NCI-H2196 (cell line): Measurements from ENCODE around the gene DSP.

Source experiments
- DNase-seq: peaks from one replicate; lab custom pipeline; 2025; ENCODE audit not compliant: unreplicated experiment; lab: John Stamatoyannopoulos, UW

The DSP gene

DNA sequence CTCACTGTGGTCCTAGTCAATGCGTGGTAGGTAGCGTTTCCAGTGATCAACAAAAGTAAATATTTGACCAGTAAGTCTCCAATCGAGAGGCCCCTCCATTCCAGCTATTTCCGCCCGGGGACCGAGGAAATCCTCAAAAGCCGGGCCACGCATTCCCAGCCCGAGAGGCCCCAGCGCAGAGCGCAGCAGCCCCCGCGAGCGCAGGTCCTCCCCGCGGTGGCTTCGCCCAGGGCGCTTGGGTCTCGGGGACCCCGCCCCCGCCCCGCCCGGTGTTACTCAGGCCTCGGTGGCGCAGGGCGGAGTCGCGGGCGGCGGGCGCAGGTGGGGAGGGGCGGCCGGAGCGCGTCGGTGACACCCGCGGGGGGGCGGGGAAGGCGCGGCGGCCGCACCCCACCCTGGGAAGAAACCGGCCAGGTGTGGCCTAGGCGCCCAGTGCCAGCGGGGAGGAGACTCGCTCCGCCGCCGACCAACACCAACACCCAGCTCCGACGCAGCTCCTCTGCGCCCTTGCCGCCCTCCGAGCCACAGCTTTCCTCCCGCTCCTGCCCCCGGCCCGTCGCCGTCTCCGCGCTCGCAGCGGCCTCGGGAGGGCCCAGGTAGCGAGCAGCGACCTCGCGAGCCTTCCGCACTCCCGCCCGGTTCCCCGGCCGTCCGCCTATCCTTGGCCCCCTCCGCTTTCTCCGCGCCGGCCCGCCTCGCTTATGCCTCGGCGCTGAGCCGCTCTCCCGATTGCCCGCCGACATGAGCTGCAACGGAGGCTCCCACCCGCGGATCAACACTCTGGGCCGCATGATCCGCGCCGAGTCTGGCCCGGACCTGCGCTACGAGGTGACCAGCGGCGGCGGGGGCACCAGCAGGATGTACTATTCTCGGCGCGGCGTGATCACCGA, at the start of gene DSP:
DSP (plus strand) TSS at position 497 of the 890 bp plus-strand sequence; CDS start at position 742, 245 bp downstream.
- DNase-seq = peak; percentile 74

- no peak for DNase-seq
Observed at GRCh38 chr6:7493866-7494265, 47.6 kb upstream of the DSP start.

- DNase-seq = no peak
Observed at GRCh38 chr6:7494638-7495037, 46.8 kb upstream of the DSP start.

DNA sequence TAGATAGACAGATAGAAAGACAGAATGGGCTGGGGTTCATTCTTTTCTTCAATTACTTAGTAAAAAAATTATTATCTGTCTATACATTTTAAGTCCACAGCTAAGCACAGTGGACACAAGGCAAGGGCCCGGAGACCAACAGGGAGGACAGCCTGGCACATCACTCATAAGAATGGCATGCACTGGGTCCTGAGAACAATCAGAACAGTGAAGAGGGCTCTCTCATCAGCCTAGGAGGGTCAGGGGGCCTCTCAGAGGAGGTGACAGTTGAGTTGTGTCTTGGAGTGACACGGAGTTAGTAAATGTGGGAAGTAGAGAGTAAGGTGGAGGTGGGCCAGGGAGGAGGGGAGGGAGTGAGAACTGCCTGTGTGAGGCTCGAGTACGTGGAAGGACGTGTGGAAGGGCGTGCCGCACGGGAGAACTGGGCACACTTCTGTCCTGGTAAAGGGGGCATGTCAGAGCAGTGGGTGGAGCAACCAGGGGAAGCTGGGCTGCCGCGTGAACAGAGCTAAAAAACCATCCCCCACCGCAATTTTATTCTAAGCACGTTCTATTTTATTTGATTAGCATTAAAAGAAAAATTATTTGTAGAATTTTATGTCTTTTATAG, 45.1 kb upstream of the DSP start:
- DNase-seq = no peak

GRCh38 chr6:7500752-7501282, 40.7 kb upstream of the DSP start:
- no peak for DNase-seq

GRCh38 chr6:7502743-7503142, 38.7 kb upstream of the DSP start:
- peak; percentile 2 for DNase-seq

DNA sequence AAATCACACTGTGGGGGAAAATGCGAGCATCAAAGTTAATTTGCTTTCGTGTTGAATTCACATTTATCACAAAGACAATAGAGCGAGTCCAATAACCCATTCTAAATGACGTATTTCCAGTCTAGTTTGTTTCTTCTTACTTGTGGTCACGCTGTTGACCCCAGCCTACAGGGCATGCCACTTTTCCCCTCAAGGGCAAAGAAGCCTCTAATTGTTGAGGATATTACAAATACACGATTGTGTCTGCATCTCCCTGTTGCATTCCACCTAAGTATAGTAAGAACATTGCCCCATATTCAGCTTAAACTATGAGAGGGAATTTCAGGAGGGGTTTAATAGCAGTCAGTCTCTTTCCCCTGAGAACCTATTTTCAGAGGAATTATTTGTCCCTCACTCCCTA, 37.4 kb upstream of the DSP start:
- DNase-seq = no peak

DNA sequence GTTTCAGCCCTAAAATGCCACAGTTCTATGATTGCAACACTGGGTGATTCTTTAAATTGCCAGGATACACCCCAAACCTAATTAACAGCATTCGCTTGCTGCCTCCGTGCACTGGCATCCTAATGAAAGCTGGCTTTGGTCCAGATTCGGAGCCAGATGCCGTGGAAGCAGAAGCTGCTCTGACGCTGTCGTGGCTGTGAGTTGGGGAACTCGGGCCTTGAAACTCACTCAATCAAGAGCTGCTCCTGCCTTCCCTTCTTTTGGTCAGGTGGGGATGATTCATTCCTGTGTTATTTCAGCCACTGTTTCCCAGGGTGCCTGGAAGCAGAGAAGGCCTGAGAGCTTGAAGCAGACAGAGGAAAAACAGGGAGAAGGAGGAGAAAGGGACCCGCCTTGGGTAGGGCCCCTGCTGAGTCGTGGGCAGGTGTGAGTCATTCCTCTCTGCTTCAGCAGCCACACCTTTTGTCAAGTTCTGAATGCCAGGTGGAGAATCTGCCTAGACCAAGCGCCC, 36.2 kb upstream of the DSP start:
- peak; percentile 76 for DNase-seq

GRCh38 chr6:7507600-7507999, 33.9 kb upstream of the DSP start:
- no peak for DNase-seq

DNA sequence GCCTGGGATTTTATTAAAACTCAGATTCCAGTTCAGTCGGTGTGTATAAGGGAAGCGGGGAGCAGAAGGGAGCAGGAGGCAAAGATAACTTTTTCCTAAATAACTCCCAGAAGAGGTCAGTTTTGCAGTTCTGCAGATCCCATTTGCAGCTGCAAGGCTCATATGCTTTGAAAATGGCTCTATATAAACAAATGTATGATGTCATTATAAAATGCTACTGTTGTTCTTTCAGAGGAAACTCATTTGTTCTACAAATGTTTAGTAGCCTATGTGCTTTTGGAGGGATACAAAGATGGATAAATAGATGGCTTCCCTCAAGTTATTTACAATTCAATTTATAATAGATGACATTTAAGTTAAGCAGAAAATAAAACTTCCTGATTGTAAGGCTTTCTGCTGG, 29.2 kb upstream of the DSP start:
- no peak for DNase-seq

- no peak for DNase-seq
Observed at GRCh38 chr6:7513529-7513928, 27.9 kb upstream of the DSP start.

- DNase-seq = no peak
Observed at GRCh38 chr6:7515363-7515762, 26.1 kb upstream of the DSP start.

GRCh38 chr6:7518877-7519276, 22.6 kb upstream of the DSP start:
- no peak for DNase-seq

DNA sequence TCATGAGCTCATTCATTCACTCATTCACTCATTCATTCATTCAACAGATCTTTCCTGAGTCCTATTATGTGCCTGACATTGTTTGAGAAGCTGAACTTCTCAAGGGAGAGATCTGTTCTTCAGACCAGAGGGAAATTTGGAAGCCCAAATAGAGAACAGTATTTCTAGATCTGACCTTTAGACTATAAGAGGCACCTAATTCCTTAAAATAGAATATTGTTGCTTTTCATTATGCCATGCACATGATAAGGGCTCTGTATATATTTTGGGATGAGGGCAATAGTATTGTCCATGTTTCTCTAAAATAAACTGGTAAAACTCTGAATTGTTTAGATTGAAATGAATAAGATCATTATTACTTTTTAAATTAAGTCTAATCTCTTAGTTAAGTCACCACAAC, 18.6 kb upstream of the DSP start:
- DNase-seq = no peak

GRCh38 chr6:7523922-7524321, 17.5 kb upstream of the DSP start:
- DNase-seq = no peak

DNA sequence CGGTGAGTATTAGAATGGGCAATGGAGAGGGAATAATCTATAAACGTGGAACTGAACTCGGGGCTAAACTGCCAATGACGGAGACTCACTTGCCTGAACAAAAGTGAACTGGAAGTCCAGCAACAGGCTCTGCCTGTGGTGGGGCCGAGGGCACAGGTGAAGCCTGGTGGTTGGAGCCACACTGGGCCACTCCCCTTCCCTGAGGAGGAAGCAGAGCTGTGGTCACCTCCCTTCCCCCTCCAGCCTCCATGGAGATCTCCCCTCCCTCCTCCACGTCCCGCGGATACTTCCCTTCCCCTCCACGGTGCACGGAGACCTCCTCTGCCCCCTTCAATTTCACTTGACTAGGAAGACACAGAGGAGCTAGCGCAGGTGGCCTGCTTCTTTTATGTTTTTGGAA, 14.7 kb upstream of the DSP start:
- no peak for DNase-seq

DNA sequence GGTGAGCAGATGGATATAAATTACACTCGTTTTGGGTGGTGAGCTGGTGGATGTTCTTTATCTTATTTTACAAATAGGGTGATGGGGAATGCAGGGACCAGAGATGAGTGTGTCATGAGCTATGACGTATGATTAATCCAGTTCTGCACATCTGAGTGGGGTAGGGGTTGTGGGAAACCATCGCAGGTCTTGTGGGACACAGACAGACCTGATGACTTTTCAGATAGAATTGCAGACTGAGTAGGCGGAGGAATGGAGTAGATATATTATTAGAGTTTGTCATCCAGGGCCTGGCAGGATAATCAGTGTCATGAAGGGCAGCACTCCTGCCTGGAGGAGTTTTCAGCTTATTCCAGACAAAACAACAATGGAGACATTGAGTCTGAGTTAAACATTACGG, 12.9 kb upstream of the DSP start:
- no peak for DNase-seq

DNA sequence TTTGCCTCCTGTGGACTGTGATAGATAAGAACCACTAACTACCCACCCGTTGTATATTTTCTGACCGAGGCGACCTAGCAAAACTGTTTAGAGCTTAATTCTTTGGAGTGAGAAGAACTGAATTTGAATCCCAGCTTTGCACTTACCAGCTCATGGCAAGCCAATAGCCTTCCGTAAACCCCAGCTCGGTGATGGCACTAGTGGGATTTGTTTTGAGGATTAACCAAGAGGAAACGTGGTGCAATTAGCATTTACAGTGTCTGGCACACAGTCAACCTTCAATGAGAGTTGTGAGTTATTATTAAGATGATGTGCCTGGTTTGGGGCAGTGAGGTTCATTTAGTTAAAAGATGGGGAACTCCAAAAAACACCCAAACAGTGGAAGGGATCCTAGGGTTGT, 12.3 kb upstream of the DSP start:
- no peak for DNase-seq

DNA sequence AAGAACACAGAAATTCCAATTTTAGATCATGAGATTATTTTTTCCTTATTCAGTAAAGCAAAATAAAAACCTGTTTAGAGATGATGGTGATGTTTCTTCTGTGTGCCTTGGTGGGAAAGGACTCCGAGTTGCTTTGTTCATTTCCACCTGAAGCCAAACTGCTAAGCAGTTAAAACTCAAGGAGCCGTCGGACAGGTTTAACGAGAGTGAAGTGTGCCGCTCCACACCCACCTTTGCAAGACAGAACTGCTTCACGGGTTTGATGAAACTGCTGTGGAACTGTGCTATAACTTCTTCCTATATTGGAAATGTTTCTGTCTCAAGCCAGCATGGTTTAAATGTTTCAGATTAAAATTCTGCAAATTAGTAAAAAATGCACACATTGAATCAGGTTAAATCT, 9.2 kb upstream of the DSP start:
- peak; percentile 58 for DNase-seq

GRCh38 chr6:7532821-7533220, 8.7 kb upstream of the DSP start:
- DNase-seq = no peak

GRCh38 chr6:7534192-7534591, 7.3 kb upstream of the DSP start:
- no peak for DNase-seq

GRCh38 chr6:7535498-7535897, 6.0 kb upstream of the DSP start:
- no peak for DNase-seq
